ENCODE data around the gene PHACTR2.
"Not testable (repeated sequence)": the region's sequence is repeated elsewhere in the genome, so short reads cannot be mapped to it uniquely, and the experiment has no call there.

The PHACTR2 gene

GRCh38 chr6:143766185-143766553, 88.4 kb downstream of the PHACTR2 start:
- no peak for TF ChIP-seq POLR2A (IDR thresholded peaks at IDR 0.05; ENCODE audit: low read depth, low read length)
- FAIRE-seq = no peak
- DNase-seq (ENCODE audit: insufficient read length, low spot score) = no peak

- no peak for TF ChIP-seq POLR2A (IDR thresholded peaks at IDR 0.05; ENCODE audit: low read depth, low read length)
- no peak for FAIRE-seq
- DNase-seq (ENCODE audit: insufficient read length, low spot score) = no peak
Measured at GRCh38 chr6:143767433-143767832, 89.7 kb downstream of the PHACTR2 start.

- no peak for FAIRE-seq
- no peak for DNase-seq (ENCODE audit: insufficient read length, low spot score)
- TF ChIP-seq POLR2A (IDR thresholded peaks at IDR 0.05; ENCODE audit: low read depth, low read length) = no peak
Measured at GRCh38 chr6:143772116-143773086, 94.6 kb downstream of the PHACTR2 start.

- FAIRE-seq = no peak
Measured at GRCh38 chr6:143773506-143774150, 95.9 kb downstream of the PHACTR2 start.

GRCh38 chr6:143774347-143774746, 96.6 kb downstream of the PHACTR2 start:
- FAIRE-seq (no peak), DNase-seq (ENCODE audit: insufficient read length, low spot score) (no peak)
- no peak for TF ChIP-seq POLR2A (IDR thresholded peaks at IDR 0.05; ENCODE audit: low read depth, low read length)

More at GRCh38 chr6:143773506-143774150, 95.9 kb downstream of the PHACTR2 start:
- no peak for TF ChIP-seq POLR2A (IDR thresholded peaks at IDR 0.05; ENCODE audit: low read depth, low read length)
- DNase-seq (ENCODE audit: insufficient read length, low spot score) = no peak

- FAIRE-seq (no peak), DNase-seq (ENCODE audit: insufficient read length, low spot score) (no peak)
- TF ChIP-seq POLR2A (IDR thresholded peaks at IDR 0.05; ENCODE audit: low read depth, low read length) = no peak
Measured at GRCh38 chr6:143775336-143775735, 97.6 kb downstream of the PHACTR2 start.

- no peak for TF ChIP-seq POLR2A (IDR thresholded peaks at IDR 0.05; ENCODE audit: low read depth, low read length)
- no peak for FAIRE-seq
- DNase-seq (ENCODE audit: insufficient read length, low spot score) = no peak
Measured at GRCh38 chr6:143778926-143779325, 101.2 kb downstream of the PHACTR2 start.

GRCh38 chr6:143782481-143782880, 104.7 kb downstream of the PHACTR2 start:
- no peak for FAIRE-seq
- no peak for DNase-seq (ENCODE audit: insufficient read length, low spot score)

GRCh38 chr6:143783077-143783476, 105.3 kb downstream of the PHACTR2 start:
- DNase-seq (ENCODE audit: insufficient read length, low spot score) (no peak), FAIRE-seq (no peak)
- TF ChIP-seq POLR2A (IDR thresholded peaks at IDR 0.05; ENCODE audit: low read depth, low read length) = no peak

More at GRCh38 chr6:143782481-143782880, 104.7 kb downstream of the PHACTR2 start:
- TF ChIP-seq POLR2A (IDR thresholded peaks at IDR 0.05; ENCODE audit: low read depth, low read length) = no peak

GRCh38 chr6:143784316-143784715, 106.6 kb downstream of the PHACTR2 start:
- DNase-seq (ENCODE audit: insufficient read length, low spot score) (no peak), FAIRE-seq (no peak)
- TF ChIP-seq POLR2A (IDR thresholded peaks at IDR 0.05; ENCODE audit: low read depth, low read length) = no peak

- not testable (repeated sequence) for FAIRE-seq; DNase-seq (ENCODE audit: insufficient read length, low spot score)
Measured at GRCh38 chr6:143786371-143786770, 108.6 kb downstream of the PHACTR2 start.

- DNase-seq (ENCODE audit: insufficient read length, low spot score) = no peak
- no peak for TF ChIP-seq POLR2A (IDR thresholded peaks at IDR 0.05; ENCODE audit: low read depth, low read length)
- no peak for FAIRE-seq
Measured at GRCh38 chr6:143792402-143793279, 114.9 kb downstream of the PHACTR2 start.

- DNase-seq (ENCODE audit: insufficient read length, low spot score) = no peak
- no peak for FAIRE-seq
- TF ChIP-seq POLR2A (IDR thresholded peaks at IDR 0.05; ENCODE audit: low read depth, low read length) = no peak
Measured at GRCh38 chr6:143793280-143793619, 115.5 kb downstream of the PHACTR2 start.

- not testable (repeated sequence) for FAIRE-seq; DNase-seq (ENCODE audit: insufficient read length, low spot score)
Measured at GRCh38 chr6:143796551-143796950, 118.8 kb downstream of the PHACTR2 start.

GRCh38 chr6:143798487-143798886, 120.7 kb downstream of the PHACTR2 start:
- not testable (repeated sequence) for DNase-seq (ENCODE audit: insufficient read length, low spot score); FAIRE-seq

Measured in H54 (cell line).